NCI-H1105 treated with DMSO at 0.1 percent for 48 hours (cell line): ENCODE results near the gene PKHD1.

Experiments used
- DNase-seq: peaks from one replicate; lab custom pipeline; 2025; lab: John Stamatoyannopoulos, UW

The PKHD1 gene

DNA sequence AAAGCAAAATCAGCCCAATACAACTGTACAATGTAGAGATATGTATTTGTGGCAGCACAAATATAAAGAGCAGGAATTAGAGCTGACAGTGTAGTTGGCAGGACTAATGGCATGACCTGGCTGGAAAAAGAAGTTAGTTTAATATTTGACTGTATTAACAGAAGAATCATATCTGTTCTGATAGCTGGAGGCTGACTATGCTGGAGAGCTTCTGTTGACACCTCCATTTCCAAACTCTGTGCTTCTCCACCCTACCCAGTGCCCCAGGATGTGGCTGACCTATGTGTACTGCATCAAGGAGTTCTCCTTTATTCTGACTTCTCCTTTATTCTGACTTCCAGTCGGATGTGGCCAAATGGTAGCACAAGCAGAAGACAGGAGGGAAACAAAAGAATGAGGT lies 299.3 kb downstream of the PKHD1 start:
- no peak for DNase-seq

GRCh38 chr6:51778666-51779065 lies 308.7 kb downstream of the PKHD1 start:
- DNase-seq = no peak

DNA sequence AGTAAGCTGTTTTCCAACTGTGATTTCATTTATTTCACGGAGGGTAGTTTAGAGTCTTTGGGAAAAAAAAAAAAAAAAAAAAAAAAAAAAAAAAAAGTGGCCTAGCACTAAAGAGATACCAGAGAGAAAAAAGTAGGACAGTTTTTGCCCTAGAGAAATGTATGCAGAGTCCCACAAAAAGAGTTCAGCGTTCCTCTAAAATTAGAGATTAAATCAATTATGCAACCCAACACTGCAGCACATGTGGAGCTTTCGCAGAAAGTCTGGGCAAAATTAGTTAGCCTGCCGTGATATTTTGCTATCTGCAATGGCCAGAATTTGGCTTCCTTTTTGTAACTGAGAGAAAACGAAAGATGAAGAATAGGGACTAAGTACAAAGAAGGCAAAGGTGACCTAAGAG lies 309.8 kb downstream of the PKHD1 start:
- DNase-seq = no peak

DNA sequence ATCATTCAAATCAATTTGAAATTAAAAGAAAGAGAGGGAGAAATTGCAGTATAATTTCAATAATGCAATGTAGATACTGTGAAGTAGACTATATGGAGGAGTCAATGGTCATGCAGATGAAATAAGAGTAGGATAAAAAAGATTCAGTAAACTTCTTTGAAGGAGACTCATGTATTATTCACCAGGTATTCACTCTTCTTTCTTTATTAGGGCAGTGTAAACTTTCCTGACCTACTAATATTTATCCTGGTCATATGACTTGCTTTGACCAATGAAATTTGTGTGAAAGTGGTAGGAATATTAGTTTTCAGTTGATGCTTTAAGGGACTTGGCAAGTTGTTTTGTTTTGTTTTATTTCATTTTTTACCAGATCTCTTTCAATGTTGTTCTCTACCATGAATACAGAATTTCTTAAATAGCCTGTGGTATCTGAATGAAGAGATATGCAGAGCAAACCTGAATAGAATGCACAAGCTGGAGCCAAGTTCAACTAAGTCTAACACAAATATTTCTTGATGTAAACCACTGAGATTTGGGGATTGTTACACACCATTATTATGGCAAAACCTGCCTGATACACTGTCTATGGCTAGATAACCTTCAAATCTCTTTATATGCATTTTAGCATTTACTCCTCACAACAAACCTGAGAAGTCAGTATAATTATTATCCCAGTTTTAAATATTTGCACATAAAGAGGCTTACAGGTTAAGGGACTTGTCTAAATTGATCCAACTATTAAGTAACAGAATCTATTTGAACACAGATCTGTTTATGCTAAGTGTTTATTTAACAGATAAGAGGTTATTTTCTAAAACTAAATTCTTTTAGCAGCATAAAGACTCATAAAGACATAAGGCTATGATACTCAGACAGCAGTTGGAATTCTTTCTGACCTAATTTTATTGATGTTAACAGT lies 311.2 kb downstream of the PKHD1 start:
- no peak for DNase-seq

- no peak for DNase-seq
These were observed 319.3 kb downstream of the PKHD1 start for GRCh38 chr6:51768087-51768486.

GRCh38 chr6:51765230-51765629 lies 322.2 kb downstream of the PKHD1 start:
- DNase-seq = no peak

DNA sequence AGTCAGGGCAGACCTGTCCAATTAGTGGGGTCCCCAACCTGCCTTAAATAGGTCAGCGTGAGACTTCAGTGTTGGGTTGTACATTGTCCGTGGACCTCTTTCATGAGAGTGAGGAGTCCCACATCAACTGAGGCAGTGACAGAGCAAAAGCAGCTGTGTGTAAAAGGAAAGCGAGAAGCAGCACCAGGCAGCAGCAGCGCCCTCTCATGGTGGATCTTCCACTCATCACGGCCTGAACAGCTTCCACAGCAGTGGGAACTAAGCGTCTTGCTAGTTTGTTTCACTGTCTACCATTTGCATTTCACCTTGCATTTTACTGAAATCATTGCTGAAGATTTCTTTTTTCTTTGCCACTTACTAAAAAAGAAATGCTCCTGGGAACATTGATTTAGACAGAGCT lies 333.8 kb downstream of the PKHD1 start:
- no peak for DNase-seq

DNA sequence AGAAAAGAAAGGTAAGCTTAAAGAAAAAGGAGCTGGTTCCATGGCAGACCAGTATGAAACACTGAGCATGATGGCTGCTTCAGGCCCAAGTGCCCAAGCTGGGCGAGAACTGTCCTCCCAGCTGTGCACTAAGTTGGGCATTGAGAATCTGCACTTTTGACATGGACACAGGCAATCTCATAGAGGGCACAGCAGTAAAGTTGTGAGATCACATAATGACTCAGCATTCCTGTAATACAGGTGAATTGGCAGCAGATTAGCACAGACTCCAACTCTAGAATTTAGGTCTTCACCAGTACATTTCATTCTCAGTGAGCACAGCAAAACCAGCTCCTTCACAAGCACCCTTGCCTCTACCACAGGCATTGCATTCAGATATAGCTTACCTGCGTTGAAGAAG lies 343.4 kb downstream of the PKHD1 start:
- no peak for DNase-seq

DNA sequence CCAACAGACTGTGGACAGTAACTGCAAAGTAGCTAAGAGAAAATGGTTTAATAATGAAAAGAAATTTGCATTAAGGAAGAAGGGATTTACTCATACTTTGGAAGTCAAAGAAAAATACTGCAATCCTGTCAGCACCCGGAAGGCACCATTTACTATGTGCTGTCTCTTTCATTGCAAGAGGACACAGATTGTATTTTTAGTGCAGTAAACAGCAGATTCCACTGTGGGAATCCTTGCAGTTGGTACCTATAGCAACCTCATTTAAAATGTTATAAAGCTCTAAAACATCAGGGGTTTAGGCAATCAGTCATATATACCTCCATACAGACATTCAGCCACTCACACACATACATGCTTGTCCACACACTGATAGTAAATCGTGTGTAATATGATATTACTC lies 346.8 kb downstream of the PKHD1 start:
- DNase-seq = no peak

- DNase-seq = no peak
These were observed 348.8 kb downstream of the PKHD1 start for GRCh38 chr6:51738614-51739013.

- no peak for DNase-seq
These were observed 349.6 kb downstream of the PKHD1 start for GRCh38 chr6:51737580-51738360.

- DNase-seq = no peak
These were observed 362.3 kb downstream of the PKHD1 start for GRCh38 chr6:51725155-51725554.

DNA sequence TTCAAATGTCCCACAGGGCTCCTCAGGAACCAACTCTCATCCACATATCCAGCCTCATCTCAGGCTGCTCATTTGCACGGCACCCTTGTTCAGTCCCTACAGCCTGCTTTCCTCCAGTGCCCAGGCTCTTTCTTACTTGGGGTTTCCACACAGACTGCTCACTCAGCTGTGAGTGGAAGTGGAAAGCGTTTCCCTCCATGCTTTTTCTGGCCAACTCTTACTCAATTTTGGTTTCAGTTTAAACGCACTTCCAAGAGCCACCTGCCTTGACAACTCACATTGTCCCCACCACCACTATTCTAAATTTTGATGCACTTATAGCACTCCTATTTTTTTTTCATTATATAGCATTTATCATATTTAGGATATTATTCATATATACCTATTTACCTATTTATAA lies 367.1 kb downstream of the PKHD1 start:
- DNase-seq = no peak

DNA sequence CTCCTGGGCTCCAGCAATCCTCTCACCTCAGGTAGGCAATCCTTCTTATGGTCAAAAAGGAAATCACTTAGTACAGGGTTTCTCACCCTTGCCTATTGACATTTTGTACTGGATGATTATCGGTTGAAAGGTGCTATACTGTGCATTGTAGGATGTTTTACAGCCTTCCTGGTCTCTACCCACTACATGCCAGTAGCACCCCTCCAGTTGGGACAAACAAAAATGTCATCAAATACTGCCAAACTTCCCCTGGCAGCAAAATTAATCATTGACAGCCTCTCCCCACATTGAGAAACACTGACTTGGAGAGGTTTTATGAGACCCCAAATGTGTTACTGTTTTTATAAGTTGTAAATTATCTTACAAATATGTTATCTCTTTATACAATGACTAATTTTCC lies 368.1 kb downstream of the PKHD1 start:
- DNase-seq = no peak

GRCh38 chr6:51718533-51718932 lies 368.9 kb downstream of the PKHD1 start:
- no peak for DNase-seq

GRCh38 chr6:51717477-51717876 lies 369.9 kb downstream of the PKHD1 start:
- DNase-seq = no peak

GRCh38 chr6:51711876-51712275 lies 375.5 kb downstream of the PKHD1 start:
- no peak for DNase-seq

GRCh38 chr6:51706086-51706485 lies 381.3 kb downstream of the PKHD1 start:
- no peak for DNase-seq

DNA sequence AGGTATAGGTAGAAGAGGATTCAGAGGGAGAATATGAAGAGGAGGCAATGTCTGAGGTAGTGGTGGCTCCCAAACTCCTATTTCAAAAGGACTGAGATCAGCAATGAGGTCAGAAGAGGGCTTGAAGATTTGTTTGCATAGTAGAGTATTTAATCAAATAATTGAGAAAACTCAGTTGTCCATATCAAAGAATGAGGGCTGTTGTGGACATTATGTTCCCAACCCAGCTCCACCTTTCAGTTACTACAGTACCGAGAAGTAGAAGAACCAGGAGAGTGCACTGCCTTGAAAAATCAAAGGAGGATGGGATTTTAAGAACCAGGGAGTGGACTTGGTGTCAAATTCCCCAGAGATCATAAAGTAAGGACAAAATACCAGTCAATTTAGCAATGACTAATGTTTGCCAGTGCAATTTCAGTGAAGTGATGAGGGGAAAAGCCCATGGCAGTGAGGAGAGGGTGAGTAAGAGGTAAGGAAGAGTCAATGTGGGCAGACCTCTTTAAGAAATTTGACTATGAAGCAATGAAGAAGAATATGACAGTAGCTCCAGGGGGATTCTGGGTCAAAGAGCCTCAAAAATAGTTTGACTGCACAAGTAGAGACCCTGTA lies 382.4 kb downstream of the PKHD1 start:
- no peak for DNase-seq

DNA sequence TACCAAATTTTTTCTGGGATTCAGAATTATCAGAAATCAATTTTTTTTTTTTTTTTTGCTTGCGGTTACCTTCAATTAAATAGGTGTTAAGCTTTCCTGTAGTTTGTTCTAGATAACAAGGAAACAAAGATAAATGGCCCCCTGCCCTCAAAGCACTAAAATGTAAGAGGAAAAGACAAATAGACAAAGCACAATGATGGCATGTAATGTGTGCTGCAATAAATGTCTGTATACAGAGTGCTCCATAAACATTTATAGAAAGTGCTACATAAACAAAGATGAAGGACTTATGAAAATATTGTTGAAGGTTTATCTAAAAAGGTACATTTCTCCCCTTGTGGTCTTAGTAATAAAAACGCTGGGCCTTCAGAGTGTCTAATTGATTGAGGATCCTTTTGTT lies 384.6 kb downstream of the PKHD1 start:
- DNase-seq = no peak

DNA sequence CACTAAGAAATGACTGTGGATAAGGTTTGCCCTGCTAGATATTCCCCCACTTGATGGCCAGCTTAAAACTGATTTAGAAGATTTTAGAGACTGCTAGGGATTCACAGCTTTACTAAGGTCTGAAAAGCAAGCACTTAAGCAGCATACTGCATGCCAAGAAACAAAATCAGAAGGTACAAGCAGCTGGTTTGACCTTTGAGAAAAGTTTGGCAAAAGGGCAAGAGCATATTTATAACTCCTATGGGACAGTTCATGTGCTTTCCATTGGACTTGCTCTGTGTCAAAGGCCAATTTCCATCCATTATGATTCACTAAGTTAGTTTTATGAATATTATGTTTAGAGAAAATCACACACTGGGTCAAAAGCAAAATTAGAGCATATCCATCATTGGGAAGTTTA lies 402.8 kb downstream of the PKHD1 start:
- no peak for DNase-seq

GRCh38 chr6:51684038-51684437 lies 403.4 kb downstream of the PKHD1 start:
- DNase-seq = no peak
